ENCODE results near the gene LARGE1. TPM values are rescaled to one million over a fixed set of nuclear protein-coding genes. Genes with fewer than 3 reads are reported as not detected.

LARGE1 gene
- total RNA-seq, 1 donor from 2014 or later, result 27.4 TPM

- intact Hi-C loops (cut with DNase I), result no loop called here
These were observed 447.6 kb downstream of the LARGE1 start for GRCh38 chr22:33472462-33473344.

DNA sequence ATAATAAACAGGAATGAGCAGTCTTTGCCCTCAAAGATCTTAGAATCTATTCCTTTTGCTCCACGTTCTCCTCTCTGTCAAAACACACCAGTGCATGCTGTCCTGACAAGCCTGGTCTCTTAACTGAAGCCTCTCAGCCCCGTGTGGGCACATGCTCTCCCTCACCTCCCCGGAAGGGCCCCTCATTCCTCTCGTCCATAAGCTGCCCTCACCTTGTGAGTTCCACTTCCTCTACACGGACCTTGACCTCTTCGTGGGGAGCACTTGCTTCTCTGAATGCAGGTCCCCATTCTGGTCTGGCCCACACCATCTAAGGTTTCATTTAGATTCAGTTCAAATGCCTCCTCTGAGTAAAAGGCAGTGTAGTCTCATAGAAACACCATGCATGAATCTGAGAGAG is 449.8 kb downstream of the LARGE1 start:
- ATAC-seq (no peak), DNase-seq (no peak)
- no peaks in the 10 kb centered on the region for H3K9me3 ChIP-seq
- no peaks in the 10 kb centered on the region for H3K27me3 ChIP-seq (ENCODE audit: low read depth)
- intact Hi-C loops (cut with DNase I), result no loop called here
- TF ChIP-seq CTCF (IDR thresholded peaks at IDR 0.05), result no peak
- no peak overlapping the region for H3K4me3 ChIP-seq
- H3K27ac ChIP-seq, result no peak overlapping the region
- H3K36me3 ChIP-seq, result no peaks in the 10 kb centered on the region
- H3K4me1 ChIP-seq, result no peaks in the 10 kb centered on the region

More at GRCh38 chr22:33472462-33473344, 447.6 kb downstream of the LARGE1 start:
- TF ChIP-seq CTCF (IDR thresholded peaks at IDR 0.05), result no peak
- no peaks in the 10 kb centered on the region for H3K27me3 ChIP-seq (ENCODE audit: low read depth)
- DNase-seq (no peak), ATAC-seq (no peak)
- no peaks in the 10 kb centered on the region for H3K9me3 ChIP-seq
- H3K4me1 ChIP-seq, result no peaks in the 10 kb centered on the region
- no peaks in the 10 kb centered on the region for H3K36me3 ChIP-seq
- no peak overlapping the region for H3K27ac ChIP-seq
- no peak overlapping the region for H3K4me3 ChIP-seq

- no peak for DNase-seq
- H3K9me3 ChIP-seq, result peaks cover 2% of the 10 kb centered on the region
- no peaks in the 10 kb centered on the region for H3K27me3 ChIP-seq (ENCODE audit: low read depth)
- intact Hi-C loops (cut with DNase I), result no loop called here
- TF ChIP-seq CTCF (IDR thresholded peaks at IDR 0.05), result no peak
- H3K4me3 ChIP-seq, result no peak overlapping the region
- no peaks in the 10 kb centered on the region for H3K36me3 ChIP-seq
- ATAC-seq, result no peak
- H3K4me1 ChIP-seq, result no peaks in the 10 kb centered on the region
- no peak overlapping the region for H3K27ac ChIP-seq
These were observed 452.6 kb downstream of the LARGE1 start for GRCh38 chr22:33467620-33468095.

DNA sequence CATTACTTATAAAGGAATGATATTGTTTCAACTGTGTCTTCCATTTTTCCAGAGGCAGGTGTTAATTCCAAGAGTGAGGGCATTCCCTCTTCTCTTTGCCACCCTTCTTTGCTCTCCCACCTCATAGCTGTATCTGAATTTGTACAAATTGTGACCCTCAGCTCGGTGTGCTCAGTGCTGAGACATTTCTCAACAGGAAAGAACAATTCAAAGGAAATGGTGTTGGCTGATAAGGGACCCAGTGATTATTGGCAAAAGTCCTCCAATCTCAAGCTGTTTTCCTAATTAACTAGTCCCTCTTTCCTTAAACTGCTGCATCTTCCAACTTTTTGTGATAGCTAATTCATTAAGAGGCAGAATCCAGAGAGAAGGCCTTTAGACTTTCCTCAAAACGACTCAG is 453.2 kb downstream of the LARGE1 start:
- Histone ChIP-seq H3K4me3 (no peak overlapping the region), H3K36me3 (no peaks in the 10 kb centered on the region), H3K4me1 (no peaks in the 10 kb centered on the region), H3K9me3 (peaks cover 7% of the 10 kb centered on the region), H3K27me3 (ENCODE audit: low read depth) (no peaks in the 10 kb centered on the region), H3K27ac (no peak overlapping the region)
- no peak for TF ChIP-seq CTCF (IDR thresholded peaks at IDR 0.05)
- DNase-seq (no peak), ATAC-seq (no peak)
- intact Hi-C loops (cut with DNase I), result no loop called here

- no peak for DNase-seq
- H3K27ac ChIP-seq, result no peak overlapping the region
- no peak for ATAC-seq
- H3K4me3 ChIP-seq, result no peak overlapping the region
- peaks cover 9% of the 10 kb centered on the region for H3K9me3 ChIP-seq
- intact Hi-C loops (cut with DNase I), result no loop called here
- H3K4me1 ChIP-seq, result no peaks in the 10 kb centered on the region
- no peaks in the 10 kb centered on the region for H3K27me3 ChIP-seq (ENCODE audit: low read depth)
- no peak for TF ChIP-seq CTCF (IDR thresholded peaks at IDR 0.05)
- no peaks in the 10 kb centered on the region for H3K36me3 ChIP-seq
These were observed 454.7 kb downstream of the LARGE1 start for GRCh38 chr22:33465554-33465953.

Measured in lower lobe of right lung (tissue), 2 donors.